Measurements from ENCODE around the gene PLPPR4.

GRCh38 chr1:99229122-99229521, 35.2 kb upstream of the PLPPR4 start:
- no peak for TF ChIP-seq CTCF (conservative IDR thresholded peaks at IDR 0.05; ENCODE audit: low read depth in 2 of 2)
- TF ChIP-seq EZH2phosphoT487 (IDR thresholded peaks at IDR 0.05; ENCODE audit: unreplicated experiment), result no peak
- no peak for TF ChIP-seq POLR2AphosphoS5 (IDR thresholded peaks at IDR 0.05; ENCODE audit: low read depth)
- no peak for TF ChIP-seq REST (IDR thresholded peaks at IDR 0.05; ENCODE audit: unreplicated experiment)
- TF ChIP-seq CREB1 (CRISPR knock-in tag; IDR thresholded peaks at IDR 0.05; ENCODE audit: low read depth), result no peak
- no peak for TF ChIP-seq ZNF331 (CRISPR knock-in tag; IDR thresholded peaks at IDR 0.05; ENCODE audit: low read depth)
- TF ChIP-seq EZH2 (IDR thresholded peaks at IDR 0.05; ENCODE audit: low read depth, unreplicated experiment), result no peak
- TF ChIP-seq, protein P1, sequence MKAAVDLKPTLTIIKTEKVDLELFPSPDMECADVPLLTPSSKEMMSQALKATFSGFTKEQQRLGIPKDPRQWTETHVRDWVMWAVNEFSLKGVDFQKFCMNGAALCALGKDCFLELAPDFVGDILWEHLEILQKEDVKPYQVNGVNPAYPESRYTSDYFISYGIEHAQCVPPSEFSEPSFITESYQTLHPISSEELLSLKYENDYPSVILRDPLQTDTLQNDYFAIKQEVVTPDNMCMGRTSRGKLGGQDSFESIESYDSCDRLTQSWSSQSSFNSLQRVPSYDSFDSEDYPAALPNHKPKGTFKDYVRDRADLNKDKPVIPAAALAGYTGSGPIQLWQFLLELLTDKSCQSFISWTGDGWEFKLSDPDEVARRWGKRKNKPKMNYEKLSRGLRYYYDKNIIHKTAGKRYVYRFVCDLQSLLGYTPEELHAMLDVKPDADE (IDR thresholded peaks at IDR 0.05), result no peak
- TF ChIP-seq JUNB (IDR thresholded peaks at IDR 0.05; ENCODE audit: unreplicated experiment), result no peak
- TF ChIP-seq NANOG (IDR thresholded peaks at IDR 0.05; ENCODE audit: borderline replicate concordance), result no peak
- TF ChIP-seq, protein P2, sequence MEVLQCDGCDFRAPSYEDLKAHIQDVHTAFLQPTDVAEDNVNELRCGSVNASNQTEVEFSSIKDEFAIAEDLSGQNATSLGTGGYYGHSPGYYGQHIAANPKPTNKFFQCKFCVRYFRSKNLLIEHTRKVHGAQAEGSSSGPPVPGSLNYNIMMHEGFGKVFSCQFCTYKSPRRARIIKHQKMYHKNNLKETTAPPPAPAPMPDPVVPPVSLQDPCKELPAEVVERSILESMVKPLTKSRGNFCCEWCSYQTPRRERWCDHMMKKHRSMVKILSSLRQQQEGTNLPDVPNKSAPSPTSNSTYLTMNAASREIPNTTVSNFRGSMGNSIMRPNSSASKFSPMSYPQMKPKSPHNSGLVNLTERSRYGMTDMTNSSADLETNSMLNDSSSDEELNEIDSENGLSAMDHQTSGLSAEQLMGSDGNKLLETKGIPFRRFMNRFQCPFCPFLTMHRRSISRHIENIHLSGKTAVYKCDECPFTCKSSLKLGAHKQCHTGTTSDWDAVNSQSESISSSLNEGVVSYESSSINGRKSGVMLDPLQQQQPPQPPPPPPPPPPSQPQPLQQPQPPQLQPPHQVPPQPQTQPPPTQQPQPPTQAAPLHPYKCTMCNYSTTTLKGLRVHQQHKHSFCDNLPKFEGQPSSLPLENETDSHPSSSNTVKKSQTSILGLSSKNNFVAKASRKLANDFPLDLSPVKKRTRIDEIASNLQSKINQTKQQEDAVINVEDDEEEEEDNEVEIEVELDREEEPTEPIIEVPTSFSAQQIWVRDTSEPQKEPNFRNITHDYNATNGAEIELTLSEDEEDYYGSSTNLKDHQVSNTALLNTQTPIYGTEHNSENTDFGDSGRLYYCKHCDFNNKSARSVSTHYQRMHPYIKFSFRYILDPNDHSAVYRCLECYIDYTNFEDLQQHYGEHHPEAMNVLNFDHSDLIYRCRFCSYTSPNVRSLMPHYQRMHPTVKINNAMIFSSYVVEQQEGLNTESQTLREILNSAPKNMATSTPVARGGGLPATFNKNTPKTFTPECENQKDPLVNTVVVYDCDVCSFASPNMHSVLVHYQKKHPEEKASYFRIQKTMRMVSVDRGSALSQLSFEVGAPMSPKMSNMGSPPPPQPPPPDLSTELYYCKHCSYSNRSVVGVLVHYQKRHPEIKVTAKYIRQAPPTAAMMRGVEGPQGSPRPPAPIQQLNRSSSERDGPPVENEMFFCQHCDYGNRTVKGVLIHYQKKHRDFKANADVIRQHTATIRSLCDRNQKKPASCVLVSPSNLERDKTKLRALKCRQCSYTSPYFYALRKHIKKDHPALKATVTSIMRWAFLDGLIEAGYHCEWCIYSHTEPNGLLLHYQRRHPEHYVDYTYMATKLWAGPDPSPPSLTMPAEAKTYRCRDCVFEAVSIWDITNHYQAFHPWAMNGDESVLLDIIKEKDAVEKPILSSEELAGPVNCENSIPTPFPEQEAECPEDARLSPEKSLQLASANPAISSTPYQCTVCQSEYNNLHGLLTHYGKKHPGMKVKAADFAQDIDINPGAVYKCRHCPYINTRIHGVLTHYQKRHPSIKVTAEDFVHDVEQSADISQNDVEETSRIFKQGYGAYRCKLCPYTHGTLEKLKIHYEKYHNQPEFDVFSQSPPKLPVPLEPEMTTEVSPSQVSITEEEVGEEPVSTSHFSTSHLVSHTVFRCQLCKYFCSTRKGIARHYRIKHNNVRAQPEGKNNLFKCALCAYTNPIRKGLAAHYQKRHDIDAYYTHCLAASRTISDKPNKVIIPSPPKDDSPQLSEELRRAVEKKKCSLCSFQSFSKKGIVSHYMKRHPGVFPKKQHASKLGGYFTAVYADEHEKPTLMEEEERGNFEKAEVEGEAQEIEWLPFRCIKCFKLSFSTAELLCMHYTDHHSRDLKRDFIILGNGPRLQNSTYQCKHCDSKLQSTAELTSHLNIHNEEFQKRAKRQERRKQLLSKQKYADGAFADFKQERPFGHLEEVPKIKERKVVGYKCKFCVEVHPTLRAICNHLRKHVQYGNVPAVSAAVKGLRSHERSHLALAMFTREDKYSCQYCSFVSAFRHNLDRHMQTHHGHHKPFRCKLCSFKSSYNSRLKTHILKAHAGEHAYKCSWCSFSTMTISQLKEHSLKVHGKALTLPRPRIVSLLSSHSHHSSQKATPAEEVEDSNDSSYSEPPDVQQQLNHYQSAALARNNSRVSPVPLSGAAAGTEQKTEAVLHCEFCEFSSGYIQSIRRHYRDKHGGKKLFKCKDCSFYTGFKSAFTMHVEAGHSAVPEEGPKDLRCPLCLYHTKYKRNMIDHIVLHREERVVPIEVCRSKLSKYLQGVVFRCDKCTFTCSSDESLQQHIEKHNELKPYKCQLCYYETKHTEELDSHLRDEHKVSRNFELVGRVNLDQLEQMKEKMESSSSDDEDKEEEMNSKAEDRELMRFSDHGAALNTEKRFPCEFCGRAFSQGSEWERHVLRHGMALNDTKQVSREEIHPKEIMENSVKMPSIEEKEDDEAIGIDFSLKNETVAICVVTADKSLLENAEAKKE (CRISPR knock-in tag; IDR thresholded peaks at IDR 0.05), result no peak

Data from GM23338 (cell line).